T47D (cell line): ENCODE results near the gene PIP5KL1.

Experiments used
- DNase-seq, 2 experiments: peaks; one replicate each; pipeline versions ENCODE4 v3.0.0 to v3.0.0-alpha.2; 2011 to 2012; ENCODE audit warnings: low read depth in 1 of 2, low spot score in 1 of 2
- JUND ChIP-seq: IDR thresholded peaks from 2 replicates; pipeline ENCODE4 v1.6.1; 2012; ENCODE audit warnings: low read depth
- in situ Hi-C: cut with HindIII; loops from 2 replicates; pipeline ENCODE4 v1.10.0; 2016; ENCODE audit warnings: low sequenced_read_pairs, low pct_unique_long_range_greater_than_20kb

The PIP5KL1 gene

GRCh38 chr9:127918183-127919107, 12.1 kb downstream of the PIP5KL1 start:
- peak in 1 of 2 experiments; percentile 82 for DNase-seq
- TF ChIP-seq JUND, result no peak
- in situ Hi-C loops, result no loop called here

GRCh38 chr9:127917603-127918002, 13.0 kb downstream of the PIP5KL1 start:
- DNase-seq, result no peak
- no peak for TF ChIP-seq JUND
- in situ Hi-C loops, result no loop called here

GRCh38 chr9:127916720-127917581, 13.6 kb downstream of the PIP5KL1 start, which contains the start of gene ST6GALNAC4:
Gene ST6GALNAC4 (minus strand): TSS chr9:127917041. CDS start chr9:127916419, 622 bp downstream.
- no peak for TF ChIP-seq JUND
- peak; percentile 90 for DNase-seq
- in situ Hi-C loops, result no loop called here

GRCh38 chr9:127915801-127916719, 14.5 kb downstream of the PIP5KL1 start:
- in situ Hi-C loops, result no loop called here
- TF ChIP-seq JUND, result no peak
- no peak for DNase-seq

GRCh38 chr9:127915325-127915752, 15.2 kb downstream of the PIP5KL1 start:
- no peak for TF ChIP-seq JUND
- DNase-seq, result no peak
- in situ Hi-C loops, result no loop called here

GRCh38 chr9:127913682-127914081, 16.9 kb downstream of the PIP5KL1 start:
- no peak for DNase-seq
- TF ChIP-seq JUND, result no peak
- in situ Hi-C loops, result no loop called here

- DNase-seq, result peak in 1 of 2 experiments; percentile 75
- no peak for TF ChIP-seq JUND
- in situ Hi-C loops, result no loop called here
Observed at GRCh38 chr9:127912882-127913281, 17.7 kb downstream of the PIP5KL1 start.

GRCh38 chr9:127912296-127912695, 18.3 kb downstream of the PIP5KL1 start:
- no peak for TF ChIP-seq JUND
- no peak for DNase-seq
- in situ Hi-C loops, result no loop called here

GRCh38 chr9:127910613-127911205, 19.9 kb downstream of the PIP5KL1 start:
- peak in 1 of 2 experiments; percentile 76 for DNase-seq
- in situ Hi-C loops, result no loop called here
- no peak for TF ChIP-seq JUND

- TF ChIP-seq JUND, result no peak
- no peak for DNase-seq
- in situ Hi-C loops, result no loop called here
Observed at GRCh38 chr9:127909839-127910273, 20.7 kb downstream of the PIP5KL1 start.

GRCh38 chr9:127908660-127908926, 22.0 kb downstream of the PIP5KL1 start:
- no peak for TF ChIP-seq JUND
- no peak for DNase-seq
- in situ Hi-C loops, result no loop called here
